NCI-H460 (cell line): ENCODE measurements around the gene CEND1. TPM values are rescaled to one million over a fixed set of nuclear protein-coding genes. Genes with fewer than 3 reads are reported as not detected.

Experiments
- DNase-seq: peaks from one replicate; pipeline ENCODE4 v3.0.0-alpha.2; 2016; ENCODE audit warnings: low read depth; ENCODE audit errors: extremely low read depth
- total RNA-seq: library from RNA; depleted of rRNA; stranded (reverse); fragments of >200 nt; shearing (Covaris generic); gene quantifications from 2 replicates; pipeline ENCODE4 v1.2.3, GENCODE V29; 2014

Gene CEND1
- total RNA-seq, 1 experiment from 2014 or later = not detected

GRCh38 chr11:796565-797295, 6.8 kb upstream of the CEND1 start:
- no peak for DNase-seq

GRCh38 chr11:795634-796564, 6.0 kb upstream of the CEND1 start:
- DNase-seq = no peak

- no peak for DNase-seq
These were observed 5.1 kb upstream of the CEND1 start for GRCh38 chr11:794766-795633.

GRCh38 chr11:794013-794765, 4.3 kb upstream of the CEND1 start:
- DNase-seq = no peak

- no peak for DNase-seq
These were observed 3.7 kb upstream of the CEND1 start for GRCh38 chr11:793556-793955.

- no peak for DNase-seq
These were observed 3.0 kb upstream of the CEND1 start for GRCh38 chr11:792873-793272.

- DNase-seq = no peak
These were observed 2.6 kb upstream of the CEND1 start for GRCh38 chr11:792535-792821.

- no peak for DNase-seq
These were observed 2.0 kb upstream of the CEND1 start for GRCh38 chr11:791658-792534.

- no peak for DNase-seq
These were observed 1.1 kb upstream of the CEND1 start for GRCh38 chr11:790721-791564.

GRCh38 chr11:788953-789940, 643 bp downstream of the CEND1 start:
- no peak for DNase-seq

GRCh38 chr11:788009-788640, 1.8 kb downstream of the CEND1 start:
- DNase-seq = no peak

GRCh38 chr11:787084-787675, 2.7 kb downstream of the CEND1 start:
- no peak for DNase-seq

GRCh38 chr11:786235-787083, 3.4 kb downstream of the CEND1 start:
- no peak for DNase-seq

- DNase-seq = no peak
These were observed 6.3 kb downstream of the CEND1 start for GRCh38 chr11:783581-784015.
